GM23248 (cell line): ENCODE results near the gene GET3.

Experiments used
- EZH2 ChIP-seq: fragments of 200-600 bp; sonication (generic); IDR thresholded peaks from 2 replicates; pipeline ENCODE4 v1.6.1; 2018; ENCODE audit warnings: antibody characterized with exemption, mild to moderate bottlenecking; ENCODE audit not compliant: insufficient read depth, poor library complexity, severe bottlenecking
- EZH2phosphoT487 ChIP-seq: fragments of 200-600 bp; sonication (generic); IDR thresholded peaks from 2 replicates; pipeline ENCODE4 v1.6.1; 2018; ENCODE audit warnings: antibody characterized with exemption, moderate library complexity, mild to moderate bottlenecking, low read depth; ENCODE audit not compliant: insufficient read depth

DNA sequence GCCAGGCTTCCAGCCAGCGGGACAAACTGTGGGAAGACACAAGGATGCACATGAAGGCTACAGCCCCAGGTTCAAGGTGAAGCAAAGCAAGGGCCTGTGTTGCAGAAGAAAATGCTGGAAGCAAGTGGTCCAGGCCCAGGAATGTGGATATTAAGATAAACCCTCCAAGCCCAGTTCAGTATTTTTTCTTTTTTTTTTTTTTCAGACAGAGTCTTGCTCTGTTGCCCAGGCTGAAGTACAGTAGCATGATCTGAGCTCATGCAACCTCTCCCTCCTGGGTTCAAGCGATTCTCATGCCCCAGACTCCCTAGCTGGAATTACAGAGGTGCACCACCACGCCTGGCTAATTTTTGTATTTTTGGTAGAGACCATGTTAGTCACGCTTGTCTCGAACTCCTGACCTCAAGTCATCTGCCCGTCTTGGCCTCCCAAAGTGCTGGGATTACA, 59.9 kb downstream of the GET3 start:
- TF ChIP-seq EZH2 (no peak), EZH2phosphoT487 (no peak)
